Kasumi-1 (cell line): Measurements from ENCODE around the gene CCDC194.
"Not testable (repeated sequence)": the region's sequence is repeated elsewhere in the genome, so short reads cannot be mapped to it uniquely, and the experiment has no call there.

ENCODE experiments used
- DNase-seq, 2 experiments: peaks; one replicate each; lab custom pipeline; 2025; lab: John Stamatoyannopoulos, UW

CCDC194 gene

GRCh38 chr19:17376935-17377600 is 16.9 kb downstream of the CCDC194 start, which contains the start of gene PLVAP:
Gene PLVAP, minus strand, starts transcription at chr19:17377342. Its CDS starts 54 bp downstream, at chr19:17377288.
- peak; percentile 24 to 26 for DNase-seq

GRCh38 chr19:17370026-17370587 is 23.9 kb downstream of the CCDC194 start:
- DNase-seq: peak; percentile 83 to 87

- DNase-seq: no peak
Observed at GRCh38 chr19:17365361-17365760, 28.6 kb downstream of the CCDC194 start.

- DNase-seq: not testable (repeated sequence)
Observed at GRCh38 chr19:17363852-17364605, 30.0 kb downstream of the CCDC194 start.

- no peak for DNase-seq
Observed at GRCh38 chr19:17359905-17360800, 33.8 kb downstream of the CCDC194 start.

GRCh38 chr19:17358395-17358794 is 35.6 kb downstream of the CCDC194 start:
- DNase-seq: no peak

GRCh38 chr19:17357724-17358123 is 36.3 kb downstream of the CCDC194 start:
- DNase-seq: no peak

GRCh38 chr19:17357078-17357666 is 36.8 kb downstream of the CCDC194 start:
- no peak for DNase-seq

GRCh38 chr19:17353386-17353785 is 40.6 kb downstream of the CCDC194 start:
- no peak for DNase-seq

- no peak for DNase-seq
Observed at GRCh38 chr19:17352608-17353280, 41.3 kb downstream of the CCDC194 start.

GRCh38 chr19:17351815-17352435 is 42.1 kb downstream of the CCDC194 start:
- no peak for DNase-seq

- DNase-seq: no peak
Observed at GRCh38 chr19:17348700-17349099, 45.3 kb downstream of the CCDC194 start.

GRCh38 chr19:17347877-17348276 is 46.1 kb downstream of the CCDC194 start:
- no peak for DNase-seq

- peak in 1 of 2 experiments; percentile 23 for DNase-seq
Observed at GRCh38 chr19:17347361-17347760, 46.6 kb downstream of the CCDC194 start.

GRCh38 chr19:17346109-17346671 is 47.8 kb downstream of the CCDC194 start:
- DNase-seq: peak; percentile 72 to 80

GRCh38 chr19:17341845-17342244 is 52.2 kb downstream of the CCDC194 start:
- no peak for DNase-seq

- no peak for DNase-seq
Observed at GRCh38 chr19:17341386-17341785, 52.6 kb downstream of the CCDC194 start.

- DNase-seq: no peak
Observed at GRCh38 chr19:17340871-17341357, 53.1 kb downstream of the CCDC194 start.
